Upper lobe of left lung (tissue), 6 donors: ENCODE measurements around the gene ARHGEF17. TPM values are rescaled to one million over a fixed set of nuclear protein-coding genes. Genes with fewer than 3 reads are reported as not detected.

Experiments used
- ATAC-seq, 2 donors: fragments of 200-7000 bp; cut with Tn5 transposase; one replicate each; pipeline ENCODE4 v1.9.1; 2022; ENCODE audit warnings: mild to moderate bottlenecking in 2 of 2, moderate library complexity in 2 of 2; ENCODE audit not compliant: low FRiP score in 2 of 2
- DNase-seq, 2 donors: peaks; one replicate each; pipeline ENCODE4 v3.0.0-alpha.2; 2019 to 2020
- H3K27ac ChIP-seq, 4 donors: fragments of 200-600 bp; sonication (generic); one replicate each; pipeline ENCODE4 v1.5.1; 2016 to 2019
- H3K27me3 ChIP-seq, 4 donors: fragments of 200-600 bp; sonication (generic); one replicate each; pipeline ENCODE4 v1.5.1; 2017 to 2019
- H3K36me3 ChIP-seq, 4 donors: fragments of 200-600 bp; sonication (generic); one replicate each; pipeline ENCODE4 v1.5.1; 2016 to 2019
- H3K4me1 ChIP-seq, 4 donors: fragments of 200-600 bp; sonication (generic); one replicate each; pipeline ENCODE4 v1.5.1; 2018 to 2019
- H3K4me3 ChIP-seq, 4 donors: fragments of 200-600 bp; sonication (generic); one replicate each; pipeline ENCODE4 v1.5.1; 2017 to 2019; ENCODE audit warnings: mild to moderate bottlenecking in 2 of 4, moderate library complexity in 1 of 4
- H3K9me3 ChIP-seq, 4 donors: fragments of 200-600 bp; sonication (generic); one replicate each; pipeline ENCODE4 v1.5.1; 2018 to 2019
- EP300 ChIP-seq, 4 donors: sonication (generic); formaldehyde crosslinking; IDR thresholded peaks; one replicate each; pipeline ENCODE4 v1.5.1; 2017; ENCODE audit warnings: antibody characterized with exemption in 4 of 4, control low read depth in 2 of 4
- POLR2A ChIP-seq, 4 donors: fragments of 450-650 bp; IDR thresholded peaks; one replicate each; pipeline ENCODE4 v1.5.1; 2016 to 2017; ENCODE audit warnings: antibody characterized with exemption in 4 of 4, mild to moderate bottlenecking in 2 of 4
- POLR2AphosphoS5 ChIP-seq, 2 donors: sonication (generic); formaldehyde crosslinking; IDR thresholded peaks; one replicate each; pipeline ENCODE4 v1.5.1; 2017; ENCODE audit warnings: antibody characterized with exemption in 2 of 2
- WGBS, 2 donors: methylation state at CpG; one replicate each; pipeline ENCODE4 v1.1.5; 2017 to 2018; 5-methylcytosine and 5-hydroxymethylcytosine counted together
- total RNA-seq, 6 donors: library from RNA; depleted of rRNA in 4 of 6; stranded (reverse); fragments of >200 nt in 4 of 6; gene quantifications; one replicate each; pipeline versions ENCODE4 v1.1.0 to v1.2.1, GENCODE V29; 2016 to 2021
- TF ChIP-seq, protein P1 (sequence below), 6 experiments: fragments of 450-650 bp in 4 of 6; fragments of 200-600 bp in 2 of 6; sonication (generic) in 2 of 6; IDR thresholded peaks; one replicate each; pipeline ENCODE4 v1.5.1; 2016 to 2019; ENCODE audit warnings: antibody characterized with exemption in 6 of 6
- donor health status: DM: no; HTN: no; CAD: no; lungs with moderate emphysema.
- donor health status: DM: no; HTN: yes; CAD: no; lungs with severe emphysema.

ARHGEF17 gene
- total RNA-seq, 6 donors from 2014 or later: 48.1 to 140 (median 65.1) TPM

DNA sequence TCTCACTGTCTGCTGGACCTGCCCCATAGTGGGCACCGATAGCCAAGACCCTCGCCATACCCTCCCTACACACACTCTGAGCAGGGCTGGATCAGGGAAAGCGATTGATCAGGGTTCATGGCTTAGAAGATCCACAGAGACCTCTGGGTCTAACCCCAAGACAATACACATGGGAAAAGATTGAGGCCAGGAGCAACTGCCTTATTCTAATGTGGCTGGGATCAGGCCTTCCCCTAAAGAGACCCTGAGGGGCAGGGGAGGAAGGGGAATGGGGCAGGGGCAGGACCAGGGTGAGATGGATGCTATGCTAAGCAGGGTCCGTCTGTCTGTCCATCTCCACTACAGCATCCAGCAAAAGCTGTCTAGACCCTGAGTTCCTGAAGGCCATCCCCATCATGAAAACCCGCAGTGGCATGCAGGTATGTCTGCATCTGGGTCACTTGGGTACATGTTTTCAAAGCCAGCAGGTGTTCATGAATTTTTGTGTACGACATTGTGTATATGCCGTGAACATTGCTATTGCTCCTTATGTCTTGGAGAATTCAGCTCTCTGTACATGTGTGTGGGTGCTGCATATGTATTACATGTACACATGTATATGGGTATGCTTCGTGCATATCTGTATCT lies 52.8 kb downstream of the ARHGEF17 start:
- DNase-seq (no peak), ATAC-seq (no peak)
- H3K36me3 ChIP-seq: peaks cover 13 to 93% (median 68%) of the 10 kb centered on the region in 4 donors
- WGBS, 2 donors: 93 to 94% methylated on average over 6 to 8 of the region's 8 CpGs
- no peaks in the 10 kb centered on the region for H3K27me3 ChIP-seq
- peak overlapping the region in 1 of 4 donors; percentile 4 for H3K27ac ChIP-seq
- H3K4me3 ChIP-seq: no peak overlapping the region
- no peaks in the 10 kb centered on the region for H3K9me3 ChIP-seq
- H3K4me1 ChIP-seq: peaks cover 0 to 3% (median under 1%) of the 10 kb centered on the region in 4 donors
- TF ChIP-seq POLR2AphosphoS5 (IDR thresholded peaks at IDR 0.05) (no peak), EP300 (IDR thresholded peaks at IDR 0.05) (no peak)
- TF ChIP-seq, protein P1, sequence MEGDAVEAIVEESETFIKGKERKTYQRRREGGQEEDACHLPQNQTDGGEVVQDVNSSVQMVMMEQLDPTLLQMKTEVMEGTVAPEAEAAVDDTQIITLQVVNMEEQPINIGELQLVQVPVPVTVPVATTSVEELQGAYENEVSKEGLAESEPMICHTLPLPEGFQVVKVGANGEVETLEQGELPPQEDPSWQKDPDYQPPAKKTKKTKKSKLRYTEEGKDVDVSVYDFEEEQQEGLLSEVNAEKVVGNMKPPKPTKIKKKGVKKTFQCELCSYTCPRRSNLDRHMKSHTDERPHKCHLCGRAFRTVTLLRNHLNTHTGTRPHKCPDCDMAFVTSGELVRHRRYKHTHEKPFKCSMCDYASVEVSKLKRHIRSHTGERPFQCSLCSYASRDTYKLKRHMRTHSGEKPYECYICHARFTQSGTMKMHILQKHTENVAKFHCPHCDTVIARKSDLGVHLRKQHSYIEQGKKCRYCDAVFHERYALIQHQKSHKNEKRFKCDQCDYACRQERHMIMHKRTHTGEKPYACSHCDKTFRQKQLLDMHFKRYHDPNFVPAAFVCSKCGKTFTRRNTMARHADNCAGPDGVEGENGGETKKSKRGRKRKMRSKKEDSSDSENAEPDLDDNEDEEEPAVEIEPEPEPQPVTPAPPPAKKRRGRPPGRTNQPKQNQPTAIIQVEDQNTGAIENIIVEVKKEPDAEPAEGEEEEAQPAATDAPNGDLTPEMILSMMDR (IDR thresholded peaks at IDR 0.05): no peak

DNA sequence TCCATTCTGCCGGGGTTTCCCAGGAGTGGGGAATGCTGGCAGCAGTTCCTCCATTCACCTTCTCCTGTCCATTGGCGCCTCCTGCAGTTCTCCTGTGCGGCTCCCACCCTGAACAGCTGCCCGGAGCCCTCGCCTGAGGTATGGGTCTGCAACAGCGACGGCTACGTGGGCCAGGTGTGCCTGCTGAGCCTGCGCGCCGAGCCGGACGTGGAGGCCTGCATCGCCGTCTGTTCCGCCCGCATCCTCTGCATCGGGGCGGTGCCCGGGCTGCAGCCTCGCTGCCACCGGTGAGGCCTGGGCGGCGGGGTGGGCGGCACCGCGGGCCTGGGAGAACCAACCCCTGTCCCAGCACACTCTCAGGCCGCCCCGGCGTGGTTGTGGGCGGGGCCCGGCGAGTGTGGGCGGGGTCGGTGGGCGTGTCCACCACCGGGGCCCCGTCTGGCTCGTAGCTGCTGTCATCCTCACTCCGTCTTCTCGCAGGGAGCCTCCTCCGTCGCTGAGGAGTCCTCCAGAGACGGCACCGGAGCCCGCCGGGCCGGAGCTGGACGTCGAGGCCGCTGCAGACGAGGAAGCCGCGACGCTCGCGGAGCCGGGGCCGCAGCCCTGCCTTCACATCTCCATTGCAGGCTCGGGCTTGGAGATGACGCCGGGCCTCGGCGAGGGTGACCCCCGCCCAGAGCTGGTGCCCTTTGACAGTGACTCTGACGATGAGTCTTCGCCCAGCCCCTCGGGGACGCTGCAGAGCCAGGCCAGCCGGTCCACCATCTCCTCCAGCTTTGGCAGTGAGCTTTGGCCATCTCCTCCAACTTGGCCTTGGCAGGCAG lies 54.1 kb downstream of the ARHGEF17 start:
- no peaks in the 10 kb centered on the region for H3K27me3 ChIP-seq
- H3K27ac ChIP-seq: no peak overlapping the region
- H3K4me1 ChIP-seq: peaks cover 3 to 15% (median 12%) of the 10 kb centered on the region in 4 donors
- peak in 1 of 2 donors; percentile 84 for DNase-seq
- no peak for TF ChIP-seq EP300 (IDR thresholded peaks at IDR 0.05)
- no peak for TF ChIP-seq POLR2A (IDR thresholded peaks at IDR 0.05)
- TF ChIP-seq, protein P1 (IDR thresholded peaks at IDR 0.05): no peak
- TF ChIP-seq POLR2AphosphoS5 (IDR thresholded peaks at IDR 0.05): no peak
- H3K36me3 ChIP-seq: peaks cover 11 to 87% (median 60%) of the 10 kb centered on the region in 4 donors
- H3K9me3 ChIP-seq: no peaks in the 10 kb centered on the region
- no peak overlapping the region for H3K4me3 ChIP-seq
- WGBS, 2 donors: 86 to 91% methylated on average over 33 to 70 of the region's 70 CpGs
- ATAC-seq: no peak

DNA sequence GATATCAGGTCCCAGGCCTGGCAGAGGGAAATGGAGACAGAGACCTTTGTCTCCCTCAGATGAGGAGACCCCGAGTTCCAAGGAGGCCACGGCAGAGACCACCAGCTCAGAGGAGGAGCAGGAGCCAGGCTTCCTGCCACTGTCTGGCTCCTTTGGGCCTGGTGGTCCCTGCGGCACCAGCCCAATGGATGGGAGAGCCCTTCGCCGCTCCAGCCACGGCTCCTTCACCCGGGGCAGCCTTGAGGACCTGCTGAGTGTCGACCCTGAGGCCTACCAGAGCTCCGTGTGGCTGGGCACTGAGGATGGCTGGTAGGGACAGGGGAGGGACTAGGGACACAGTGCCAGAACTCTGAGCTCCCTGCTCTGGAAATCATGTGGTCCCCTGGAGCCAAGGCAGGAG lies 55.1 kb downstream of the ARHGEF17 start:
- WGBS, 2 donors: 94% methylated on average over 9 of the region's 9 CpGs; no CpG with 5 or more reads in 1 of the 2 donors
- no peak for DNase-seq

DNA sequence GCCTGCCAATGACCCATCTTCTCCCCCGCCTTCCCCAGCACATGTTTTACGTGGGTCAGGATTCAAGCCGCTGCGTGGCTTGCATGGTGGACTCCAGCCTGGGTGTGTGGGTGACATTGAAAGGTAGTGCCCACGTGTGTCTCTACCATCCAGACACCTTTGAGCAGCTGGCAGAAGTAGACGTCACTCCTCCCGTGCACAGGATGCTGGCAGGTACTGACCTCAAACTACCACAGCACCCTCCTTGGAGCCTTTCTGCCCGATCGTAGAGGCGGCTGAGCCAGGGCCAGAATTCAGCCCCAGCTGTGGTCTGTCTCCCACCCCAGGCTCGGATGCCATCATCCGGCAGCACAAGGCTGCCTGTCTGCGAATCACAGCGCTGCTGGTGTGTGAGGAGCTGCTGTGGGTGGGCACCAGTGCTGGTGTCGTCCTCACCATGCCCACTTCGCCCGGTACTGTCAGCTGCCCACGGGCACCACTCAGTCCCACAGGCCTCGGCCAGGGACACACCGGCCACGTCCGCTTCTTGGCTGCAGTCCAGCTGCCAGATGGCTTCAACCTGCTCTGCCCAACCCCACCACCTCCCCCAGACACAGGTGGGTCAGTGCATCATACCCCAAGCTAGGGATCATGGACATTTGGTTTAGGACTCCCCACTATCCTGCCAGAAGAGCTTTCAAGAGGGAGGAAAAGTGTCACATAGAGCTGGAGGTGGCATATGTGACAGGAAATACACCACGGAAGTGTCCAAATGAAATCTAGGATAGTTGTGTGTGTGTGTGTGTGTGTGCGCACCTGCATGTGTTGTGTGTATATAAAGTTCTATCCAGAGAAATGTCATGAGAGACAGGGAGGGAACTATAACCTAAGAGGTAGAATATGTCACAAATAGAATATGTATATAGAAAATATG lies 57.5 kb downstream of the ARHGEF17 start:
- TF ChIP-seq POLR2AphosphoS5 (IDR thresholded peaks at IDR 0.05): no peak
- no peak for TF ChIP-seq POLR2A (IDR thresholded peaks at IDR 0.05)
- TF ChIP-seq EP300 (IDR thresholded peaks at IDR 0.05): no peak
- TF ChIP-seq, protein P1 (IDR thresholded peaks at IDR 0.05): no peak
- 67 to 88% methylated on average over 6 to 20 of the region's 24 CpGs for WGBS, 2 donors
- peaks cover 3 to 18% (median 13%) of the 10 kb centered on the region in 4 donors for H3K4me1 ChIP-seq

More for the DNA sequence above, 55.1 kb downstream of the ARHGEF17 start:
- Histone ChIP-seq H3K4me3 (no peak overlapping the region), H3K9me3 (no peaks in the 10 kb centered on the region), H3K36me3 (peaks cover 10 to 87% (median 62%) of the 10 kb centered on the region in 4 donors), H3K4me1 (peaks cover 3 to 18% (median 13%) of the 10 kb centered on the region in 4 donors), H3K27me3 (no peaks in the 10 kb centered on the region), H3K27ac (no peak overlapping the region)
- no peak for ATAC-seq
- no peak for TF ChIP-seq POLR2A (IDR thresholded peaks at IDR 0.05)
- TF ChIP-seq POLR2AphosphoS5 (IDR thresholded peaks at IDR 0.05): no peak
- no peak for TF ChIP-seq EP300 (IDR thresholded peaks at IDR 0.05)
- TF ChIP-seq, protein P1 (IDR thresholded peaks at IDR 0.05): no peak

More for the DNA sequence above, 57.5 kb downstream of the ARHGEF17 start:
- Histone ChIP-seq H3K27me3 (no peaks in the 10 kb centered on the region), H3K4me3 (no peak overlapping the region), H3K9me3 (no peaks in the 10 kb centered on the region), H3K27ac (peak overlapping the region in 3 of 4 donors; percentile 18 to 58 (median 37)), H3K36me3 (peaks cover 10 to 75% (median 52%) of the 10 kb centered on the region in 4 donors)
- ATAC-seq (no peak), DNase-seq (no peak)
